GM23248 (cell line): ENCODE measurements around the gene CPNE2.

Experiments used
- EZH2 ChIP-seq: fragments of 200-600 bp; sonication (generic); IDR thresholded peaks from 2 replicates; pipeline ENCODE4 v1.6.1; 2018; ENCODE audit warnings: antibody characterized with exemption, mild to moderate bottlenecking; ENCODE audit not compliant: insufficient read depth, poor library complexity, severe bottlenecking
- EZH2phosphoT487 ChIP-seq: fragments of 200-600 bp; sonication (generic); IDR thresholded peaks from 2 replicates; pipeline ENCODE4 v1.6.1; 2018; ENCODE audit warnings: antibody characterized with exemption, moderate library complexity, mild to moderate bottlenecking, low read depth; ENCODE audit not compliant: insufficient read depth

GRCh38 chr16:57141822-57142631 lies 49.6 kb downstream of the CPNE2 start:
- TF ChIP-seq EZH2 (no peak), EZH2phosphoT487 (no peak)
